Stimulated activated naive CD4-positive, alpha-beta T cell treated with Interleukin-2 at 50 U/mL for 16 hours (primary cell): ENCODE data around the gene LRRC27.
"Not testable (repeated sequence)": the region's sequence is repeated elsewhere in the genome, so short reads cannot be mapped to it uniquely, and the experiment has no call there.

Source experiments
- DNase-seq: peaks from one replicate; lab custom pipeline; 2025; lab: John Stamatoyannopoulos, UW

The LRRC27 gene

GRCh38 chr10:132331601-132332432 lies at the start of gene LRRC27:
LRRC27 (plus strand) TSS chr10:132332193; CDS start chr10:132333525, 1,332 bp downstream.
- DNase-seq, result peak; percentile 98

GRCh38 chr10:132282667-132283603 lies 49.1 kb upstream of the LRRC27 start:
- no peak for DNase-seq

- DNase-seq, result no peak
Measured at GRCh38 chr10:132283604-132284382, 48.2 kb upstream of the LRRC27 start.

- DNase-seq, result no peak
Measured at GRCh38 chr10:132289439-132289838, 42.6 kb upstream of the LRRC27 start.

- DNase-seq, result no peak
Measured at GRCh38 chr10:132290631-132291030, 41.4 kb upstream of the LRRC27 start.

- no peak for DNase-seq
Measured at GRCh38 chr10:132291826-132292225, 40.2 kb upstream of the LRRC27 start.

- no peak for DNase-seq
Measured at GRCh38 chr10:132292287-132293200, 39.4 kb upstream of the LRRC27 start.

- no peak for DNase-seq
Measured at GRCh38 chr10:132293201-132293812, 38.7 kb upstream of the LRRC27 start.

GRCh38 chr10:132293813-132294520 lies 38.0 kb upstream of the LRRC27 start:
- no peak for DNase-seq

GRCh38 chr10:132294561-132295318 lies 37.3 kb upstream of the LRRC27 start:
- DNase-seq, result no peak

GRCh38 chr10:132295481-132295880 lies 36.5 kb upstream of the LRRC27 start:
- DNase-seq, result not testable (repeated sequence)

- no peak for DNase-seq
Measured at GRCh38 chr10:132296666-132297443, 35.1 kb upstream of the LRRC27 start.

GRCh38 chr10:132297526-132297925 lies 34.5 kb upstream of the LRRC27 start:
- no peak for DNase-seq

GRCh38 chr10:132298038-132298881 lies 33.7 kb upstream of the LRRC27 start:
- no peak for DNase-seq

GRCh38 chr10:132299371-132300336 lies 32.3 kb upstream of the LRRC27 start:
- no peak for DNase-seq

- no peak for DNase-seq
Measured at GRCh38 chr10:132300582-132300981, 31.4 kb upstream of the LRRC27 start.
